ENCODE results near the gene LIMA1. TPM values are rescaled to one million over a fixed set of nuclear protein-coding genes. Genes with fewer than 3 reads are reported as not detected.

LIMA1 gene
- total and polyA plus RNA-seq, 2 of the 4 experiments (the other 2 are of a cell fraction), result 126 to 163 TPM

GRCh38 chr12:50313256-50313931, 30.1 kb upstream of the LIMA1 start:
- no peak overlapping the region for H3K56ac ChIP-seq (ENCODE audit: extremely low read depth, insufficient read depth, low read length)
- no peak overlapping the region for H3K4me3 ChIP-seq (ENCODE audit: insufficient read depth, low read depth, low read length)
- WGBS, 2 experiments (ENCODE audit: extremely low coverage in 2 of 2, insufficient read length in 1 of 2), result no CpG with 5 or more reads among the region's 5 CpGs
- peak overlapping the region; percentile 1 for H2BK5ac ChIP-seq (ENCODE audit: low read depth, low read length, poor library complexity, severe bottlenecking)
- ChIA-PET POLR2A (ENCODE audit: unreplicated experiment) (no interaction called here), CTCF (interaction anchor here (1.6 to 1.9 kb wide), 2 partner anchors 138 to 181 kb away, joined by 3 to 4 read pairs; no protein-coding TSS in a partner anchor)
- H4K20me1 ChIP-seq (ENCODE audit: insufficient read depth, low read length), result no peaks in the 10 kb centered on the region
- in situ Hi-C loops (cut with MboI; ENCODE audit: low sequenced_read_pairs) (loop anchor here (10.0 kb wide), 1 partner anchor 109 kb away; no protein-coding TSS in a partner anchor), intact Hi-C loops (cut with micrococcal nuclease) (loop anchor here (5.0 kb wide), 1 partner anchor 71 kb away; no protein-coding TSS in a partner anchor), dilution Hi-C loops (cut with HindIII; ENCODE audit: low sequenced_read_pairs, unreplicated experiment) (no loop called here)
- H3K27ac ChIP-seq (ENCODE audit: insufficient read depth, low read length), result no peak overlapping the region
- H3K9me3 ChIP-seq (ENCODE audit: control insufficient read depth, insufficient read depth, low read length), result no peaks in the 10 kb centered on the region
- H3K18ac ChIP-seq (ENCODE audit: low read depth, low read length), result peak overlapping the region; percentile 30; the same call in 1 of the 2 replicates
- DNase-seq (no peak), ATAC-seq (ENCODE audit: low read depth) (no peak)
- 0 out of 2 replicates have a peak, but pooled peaks cover 3% of the 10 kb centered on the region for H3K9me1 ChIP-seq (ENCODE audit: insufficient read depth, low read length)
- H3K4ac ChIP-seq (ENCODE audit: low read depth, low read length), result peak overlapping the region; percentile 79
- H2AK5ac ChIP-seq (ENCODE audit: low read depth, low read length), result peak overlapping the region; percentile 95; the same call in 1 of the 2 replicates
- peak overlapping the region; percentile 27 for H4K5ac ChIP-seq (ENCODE audit: low read depth, low read length)
- H3K36me3 ChIP-seq (ENCODE audit: control insufficient read depth, insufficient read depth, low read length), result no peaks in the 10 kb centered on the region
- H2BK15ac ChIP-seq (ENCODE audit: low read depth, low read length), result peak overlapping the region; percentile 81; the same call in 2 of the 3 replicates
- H3K79me1 ChIP-seq (ENCODE audit: low read depth in 1 of 2, low read length in 2 of 2), result peaks cover 0 to 4% of the 10 kb centered on the region in 2 experiments; a peak in 2 of 4 replicates
- H3K9ac ChIP-seq (ENCODE audit: low read depth, low read length), result no peak overlapping the region
- H2AK9ac ChIP-seq (replicated peaks; ENCODE audit: low read depth, low read length, poor library complexity), result peak overlapping the region; percentile 8
- H3K27me3 ChIP-seq (ENCODE audit: control insufficient read depth, insufficient read depth, low read length), result no peaks in the 10 kb centered on the region
- peak overlapping the region; percentile 86 for H2BK120ac ChIP-seq (ENCODE audit: low read depth, low read length)
- H3K4me1 ChIP-seq (ENCODE audit: control insufficient read depth, insufficient read depth, low read length), result peaks cover 6% of the 10 kb centered on the region
- H3K4me2 ChIP-seq (ENCODE audit: low read depth, low read length), result no peak overlapping the region
- H4K91ac ChIP-seq (ENCODE audit: insufficient read depth, low read depth, low read length), result peak overlapping the region; percentile 76
- no peak overlapping the region for H2AFZ ChIP-seq (replicated peaks; ENCODE audit: low read length, poor library complexity)
- H3K23ac ChIP-seq (ENCODE audit: low read depth, low read length), result peak overlapping the region; percentile 29; the same call in 1 of the 2 replicates
- peak overlapping the region; percentile 44; the same call in 1 of the 2 replicates for H3K14ac ChIP-seq (replicated peaks; ENCODE audit: low read depth, low read length)
- no TSS peak for BruUV-seq (replicated peaks)
- no peak overlapping the region for H4K8ac ChIP-seq (ENCODE audit: low read depth in 2 of 2, low read length in 2 of 2)
- peak overlapping the region; percentile 75; the same call in 1 of the 2 replicates for H2BK20ac ChIP-seq (ENCODE audit: low read depth, low read length)
- TF ChIP-seq CTCF (conservative IDR thresholded peaks at IDR 0.05; ENCODE audit: low read depth, low read length) (no peak), CHD1 (IDR thresholded peaks at IDR 0.05; ENCODE audit: low read depth, low read length) (no peak), MXI1 (IDR thresholded peaks at IDR 0.05; ENCODE audit: borderline replicate concordance, low read depth, low read length) (no peak), RAD21 (IDR thresholded peaks at IDR 0.05; ENCODE audit: low read length) (no peak), NFE2L2 (IDR thresholded peaks at IDR 0.05; ENCODE audit: low read depth, low read length) (no peak), MAZ (IDR thresholded peaks at IDR 0.05; ENCODE audit: borderline replicate concordance, low read depth, low read length) (no peak), ELK1 (IDR thresholded peaks at IDR 0.05; ENCODE audit: borderline replicate concordance, low read depth, low read length) (no peak), MAFK (IDR thresholded peaks at IDR 0.05; ENCODE audit: low read depth, low read length) (no peak), POLR2A (IDR thresholded peaks at IDR 0.05; ENCODE audit: low read depth, low read length) (no peak), BHLHE40 (IDR thresholded peaks at IDR 0.05; ENCODE audit: low read depth, low read length) (no peak), RFX5 (IDR thresholded peaks at IDR 0.05; ENCODE audit: low read depth, low read length) (no peak), USF2 (IDR thresholded peaks at IDR 0.05; ENCODE audit: low read depth, low read length) (no peak), SMC3 (IDR thresholded peaks at IDR 0.05; ENCODE audit: low read depth, low read length) (no peak), CEBPB (IDR thresholded peaks at IDR 0.05; ENCODE audit: low read depth, low read length) (no peak), FOS (IDR thresholded peaks at IDR 0.05; ENCODE audit: low read depth, low read length) (no peak)

Data from IMR-90 (cell line).